HepG2 (cell line): Measurements from ENCODE around the gene EEFSEC. TPM values are rescaled to one million over a fixed set of nuclear protein-coding genes. Genes with fewer than 3 reads are reported as not detected.
A peak's percentile ranks its signal among the peaks of the same experiment; 100 is the strongest.

Experiments
- ATF7 ChIP-seq, 2 experiments: fragments of 450-650 bp in 1 of 2; sonication (generic) in 1 of 2; formaldehyde crosslinking in 1 of 2; IDR thresholded peaks; 2 replicates each; pipeline versions ENCODE4 v1.4.0 to v1.6.1; 2016 to 2020; ENCODE audit warnings: antibody characterized with exemption in 1 of 2, mild to moderate bottlenecking in 1 of 2, missing genetic modification reagents in 1 of 2
- CREB1 ChIP-seq, 2 experiments: fragments of 450-650 bp in 1 of 2; IDR thresholded peaks; 2 replicates each; pipeline ENCODE4 v1.6.1; 2016 to 2017; ENCODE audit warnings: control low read depth in 1 of 2, mild to moderate bottlenecking in 1 of 2, missing compliant biosample characterization in 1 of 2, missing genetic modification characterization in 1 of 2
- CREM ChIP-seq, 2 experiments: sonication (generic) in 1 of 2; formaldehyde crosslinking in 1 of 2; IDR thresholded peaks; 2 replicates each; pipeline versions ENCODE4 v1.4.0 to v1.6.1; 2016 to 2020; ENCODE audit warnings: antibody characterized with exemption in 1 of 2, mild to moderate bottlenecking in 1 of 2, missing genetic modification reagents in 1 of 2
- FOXJ3 ChIP-seq: sonication (generic); formaldehyde crosslinking; IDR thresholded peaks from 2 replicates; pipeline ENCODE4 v1.4.0; 2020; ENCODE audit warnings: missing genetic modification reagents, mild to moderate bottlenecking, borderline replicate concordance
- ISL2 ChIP-seq: sonication (generic); formaldehyde crosslinking; IDR thresholded peaks from 2 replicates; pipeline ENCODE4 v1.5.0; 2020; ENCODE audit warnings: missing genetic modification reagents
- MAFF ChIP-seq: IDR thresholded peaks from 2 replicates; pipeline ENCODE4 v1.6.1; 2011; ENCODE audit warnings: low read depth, low read length, improper control_type of control experiment
- MIXL1 ChIP-seq: IDR thresholded peaks from 2 replicates; pipeline ENCODE4 v1.6.1; 2016
- MTA1 ChIP-seq: sonication (generic); formaldehyde crosslinking; IDR thresholded peaks from 2 replicates; pipeline ENCODE4 v1.4.0; 2020; ENCODE audit warnings: missing genetic modification reagents, mild to moderate bottlenecking, borderline replicate concordance
- POLR2AphosphoS2 ChIP-seq: IDR thresholded peaks from 2 replicates; pipeline ENCODE4 v1.6.1; 2011; ENCODE audit warnings: low read depth, low read length, improper control_type of control experiment
- SIX1 ChIP-seq: sonication (generic); formaldehyde crosslinking; IDR thresholded peaks from 2 replicates; pipeline ENCODE4 v1.4.0; 2020; ENCODE audit warnings: missing genetic modification reagents, borderline replicate concordance
- SOX6 ChIP-seq, 2 experiments: fragments of 450-650 bp in 1 of 2; sonication (generic) in 1 of 2; formaldehyde crosslinking in 1 of 2; IDR thresholded peaks; 2 replicates each; pipeline versions ENCODE4 v1.4.0 to v1.6.1; 2017 to 2020; ENCODE audit warnings: antibody characterized with exemption in 1 of 2, mild to moderate bottlenecking in 1 of 2, missing genetic modification reagents in 1 of 2
- SP1 ChIP-seq, 2 experiments: fragments of 450-650 bp in 1 of 2; sonication (generic) in 1 of 2; formaldehyde crosslinking in 1 of 2; IDR thresholded peaks; 2 replicates each; pipeline versions ENCODE4 v1.4.0 to v1.6.1; 2016 to 2020; ENCODE audit warnings: missing genetic modification reagents in 1 of 2
- ZC3H4 ChIP-seq: sonication (generic); formaldehyde crosslinking; IDR thresholded peaks from 2 replicates; pipeline ENCODE4 v1.4.0; 2020; ENCODE audit warnings: missing genetic modification reagents, borderline replicate concordance
- ZFX ChIP-seq: sonication (generic); formaldehyde crosslinking; IDR thresholded peaks from 2 replicates; pipeline ENCODE4 v1.4.0; 2020; ENCODE audit warnings: mild to moderate bottlenecking, low read depth, missing genetic modification reagents, moderate library complexity
- ZNF230 ChIP-seq: sonication (generic); formaldehyde crosslinking; IDR thresholded peaks from 2 replicates; pipeline ENCODE4 v1.4.0; 2020; ENCODE audit warnings: mild to moderate bottlenecking, missing genetic modification reagents
- ZNF598 ChIP-seq: sonication (generic); formaldehyde crosslinking; IDR thresholded peaks from 2 replicates; pipeline ENCODE4 v1.5.1; 2020; ENCODE audit warnings: mild to moderate bottlenecking, missing genetic modification reagents, borderline replicate concordance
- ZNF841 ChIP-seq: sonication (generic); formaldehyde crosslinking; IDR thresholded peaks from 2 replicates; pipeline ENCODE4 v1.8.1; 2023; ENCODE audit warnings: missing genetic modification reagents, borderline replicate concordance
- ZSCAN29 ChIP-seq: sonication (generic); formaldehyde crosslinking; conservative IDR thresholded peaks from 2 replicates; pipeline ENCODE4 v1.4.0; 2020; ENCODE audit warnings: mild to moderate bottlenecking, missing genetic modification reagents
- polyA plus RNA-seq, 8 experiments: library from polyadenylated mRNA; depleted of rRNA in 3 of 8; stranded (reverse) in 7 of 8; unstranded in 1 of 8; fragments of >200 nt; fragmentation: Illumina TruSeq in 4 of 8; extraction: Trizol in 4 of 8; gene quantifications; 2 replicates each; pipeline versions ENCODE4 v1.2.1 to v1.2.3, GENCODE V29; 2011 to 2016; ENCODE audit warnings: low read depth in 4 of 8, missing spikeins in 1 of 8, mixed read lengths in 1 of 8; ENCODE audit not compliant: insufficient read depth in 1 of 8
- total RNA-seq, 5 experiments: library from RNA; depleted of rRNA; stranded (reverse); fragments of >200 nt; fragmentation: Illumina TruSeq; extraction: Trizol; gene quantifications; 2 replicates each; pipeline ENCODE4 v1.2.3, GENCODE V29; 2016; ENCODE audit warnings: low read depth in 1 of 5
- TF ChIP-seq, protein P1 (sequence below): sonication (generic); formaldehyde crosslinking; IDR thresholded peaks from 2 replicates; pipeline ENCODE4 v1.8.1; 2023; ENCODE audit warnings: missing genetic modification reagents, mild to moderate bottlenecking, borderline replicate concordance
- TF ChIP-seq, protein P2 (sequence below): sonication (generic); formaldehyde crosslinking; conservative IDR thresholded peaks from 2 replicates; pipeline ENCODE4 v1.8.0; 2022; ENCODE audit warnings: low read depth, missing genetic modification reagents
- TF ChIP-seq, protein P3 (sequence below): sonication (generic); formaldehyde crosslinking; IDR thresholded peaks from 2 replicates; pipeline ENCODE4 v1.4.0; 2020; ENCODE audit warnings: missing genetic modification reagents
- TF ChIP-seq, protein P4 (sequence below): sonication (generic); formaldehyde crosslinking; IDR thresholded peaks from 2 replicates; pipeline ENCODE4 v1.4.0; 2020; ENCODE audit warnings: missing genetic modification reagents

The EEFSEC gene
- total and polyA plus RNA-seq, 2 of the 13 experiments (the other 11 are each of a cell fraction or from before 2014, with no cell fraction given) = 6.4 to 24.2 TPM

DNA sequence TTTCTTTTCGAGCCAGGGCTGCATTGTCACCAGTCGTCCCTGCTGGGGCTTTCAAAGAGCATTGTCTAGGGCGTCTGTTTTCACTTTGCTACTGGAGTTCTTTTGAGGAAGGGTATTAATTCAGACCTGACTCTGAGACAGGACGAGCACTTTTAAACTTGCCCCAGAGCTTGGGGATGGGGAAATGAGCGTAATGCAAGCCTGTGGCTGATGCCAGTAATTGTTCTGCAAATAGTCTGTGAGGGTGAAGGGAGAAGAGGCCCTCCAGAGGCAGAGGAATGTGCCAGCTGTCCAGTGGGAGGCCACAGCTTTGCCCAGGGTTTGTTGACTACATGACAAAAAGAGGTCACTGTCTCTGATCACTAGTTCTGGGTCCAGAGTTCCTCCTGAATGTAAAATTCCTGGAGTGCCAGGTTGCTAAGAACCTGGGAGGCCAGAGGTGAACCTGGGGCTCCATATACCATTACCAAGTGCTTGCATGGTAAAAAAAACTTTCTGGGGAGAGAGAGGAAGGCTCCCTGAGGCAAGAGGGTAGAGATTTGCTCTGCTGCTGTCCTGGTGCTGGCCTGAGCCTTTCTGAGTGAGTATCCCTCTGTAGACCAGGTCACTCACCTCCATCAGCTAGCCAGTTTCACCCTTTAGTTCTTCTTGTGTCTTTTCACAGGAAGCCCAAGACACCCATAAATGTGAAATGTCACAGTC is 14.8 kb downstream of the EEFSEC start (continued):
- TF ChIP-seq SIX1 (CRISPR knock-in tag) (0 out of 2 replicates have a peak, but pooled peaks have one; percentile 22), MTA1 (CRISPR knock-in tag) (peak; percentile 36; the same call in 1 of the 2 replicates), MIXL1 (CRISPR knock-in tag) (peak; percentile 79), ZNF598 (no peak), ZSCAN29 (CRISPR knock-in tag) (peak; percentile 58; the same call in 1 of the 2 replicates), FOXJ3 (peak; percentile 88), SOX6 (IDR thresholded peaks at IDR 0.05) (no peak), SOX6 (CRISPR knock-in tag; IDR thresholded peaks at IDR 0.05) (peak; percentile 94), ZFX (CRISPR knock-in tag) (peak; percentile 60; the same call in 1 of the 2 replicates), ZNF230 (CRISPR knock-in tag) (0 out of 2 replicates have a peak, but pooled peaks have one; percentile 34), ISL2 (peak; percentile 78), SP1 (IDR thresholded peaks at IDR 0.05) (no peak), SP1 (CRISPR knock-in tag; IDR thresholded peaks at IDR 0.05) (peak; percentile 36; the same call in 1 of the 2 replicates), ATF7 (IDR thresholded peaks at IDR 0.05) (no peak), ATF7 (CRISPR knock-in tag; IDR thresholded peaks at IDR 0.05) (0 out of 2 replicates have a peak, but pooled peaks have one; percentile 40), MAFF (peak; percentile 60; the same call in 1 of the 2 replicates), CREM (IDR thresholded peaks at IDR 0.05) (peak; percentile 83), CREM (CRISPR knock-in tag; IDR thresholded peaks at IDR 0.05) (no peak), POLR2AphosphoS2 (no peak; the same call in 1 of the 2 replicates), CREB1 (IDR thresholded peaks at IDR 0.05) (peak; percentile 44; the same call in 1 of the 2 replicates), CREB1 (CRISPR knock-in tag; IDR thresholded peaks at IDR 0.05) (peak; percentile 54), ZC3H4 (CRISPR knock-in tag) (0 out of 2 replicates have a peak, but pooled peaks have one; percentile 1), ZNF841 (no peak)
- TF ChIP-seq, protein P1, sequence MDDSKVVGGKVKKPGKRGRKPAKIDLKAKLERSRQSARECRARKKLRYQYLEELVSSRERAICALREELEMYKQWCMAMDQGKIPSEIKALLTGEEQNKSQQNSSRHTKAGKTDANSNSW (CRISPR knock-in tag) = no peak
- TF ChIP-seq, protein P2, sequence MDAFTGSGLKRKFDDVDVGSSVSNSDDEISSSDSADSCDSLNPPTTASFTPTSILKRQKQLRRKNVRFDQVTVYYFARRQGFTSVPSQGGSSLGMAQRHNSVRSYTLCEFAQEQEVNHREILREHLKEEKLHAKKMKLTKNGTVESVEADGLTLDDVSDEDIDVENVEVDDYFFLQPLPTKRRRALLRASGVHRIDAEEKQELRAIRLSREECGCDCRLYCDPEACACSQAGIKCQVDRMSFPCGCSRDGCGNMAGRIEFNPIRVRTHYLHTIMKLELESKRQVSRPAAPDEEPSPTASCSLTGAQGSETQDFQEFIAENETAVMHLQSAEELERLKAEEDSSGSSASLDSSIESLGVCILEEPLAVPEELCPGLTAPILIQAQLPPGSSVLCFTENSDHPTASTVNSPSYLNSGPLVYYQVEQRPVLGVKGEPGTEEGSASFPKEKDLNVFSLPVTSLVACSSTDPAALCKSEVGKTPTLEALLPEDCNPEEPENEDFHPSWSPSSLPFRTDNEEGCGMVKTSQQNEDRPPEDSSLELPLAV (CRISPR knock-in tag) = no peak
- TF ChIP-seq, protein P3, sequence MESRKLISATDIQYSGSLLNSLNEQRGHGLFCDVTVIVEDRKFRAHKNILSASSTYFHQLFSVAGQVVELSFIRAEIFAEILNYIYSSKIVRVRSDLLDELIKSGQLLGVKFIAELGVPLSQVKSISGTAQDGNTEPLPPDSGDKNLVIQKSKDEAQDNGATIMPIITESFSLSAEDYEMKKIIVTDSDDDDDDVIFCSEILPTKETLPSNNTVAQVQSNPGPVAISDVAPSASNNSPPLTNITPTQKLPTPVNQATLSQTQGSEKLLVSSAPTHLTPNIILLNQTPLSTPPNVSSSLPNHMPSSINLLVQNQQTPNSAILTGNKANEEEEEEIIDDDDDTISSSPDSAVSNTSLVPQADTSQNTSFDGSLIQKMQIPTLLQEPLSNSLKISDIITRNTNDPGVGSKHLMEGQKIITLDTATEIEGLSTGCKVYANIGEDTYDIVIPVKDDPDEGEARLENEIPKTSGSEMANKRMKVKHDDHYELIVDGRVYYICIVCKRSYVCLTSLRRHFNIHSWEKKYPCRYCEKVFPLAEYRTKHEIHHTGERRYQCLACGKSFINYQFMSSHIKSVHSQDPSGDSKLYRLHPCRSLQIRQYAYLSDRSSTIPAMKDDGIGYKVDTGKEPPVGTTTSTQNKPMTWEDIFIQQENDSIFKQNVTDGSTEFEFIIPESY (CRISPR knock-in tag) = peak; percentile 45; the same call in 1 of the 2 replicates
- TF ChIP-seq, protein P4, sequence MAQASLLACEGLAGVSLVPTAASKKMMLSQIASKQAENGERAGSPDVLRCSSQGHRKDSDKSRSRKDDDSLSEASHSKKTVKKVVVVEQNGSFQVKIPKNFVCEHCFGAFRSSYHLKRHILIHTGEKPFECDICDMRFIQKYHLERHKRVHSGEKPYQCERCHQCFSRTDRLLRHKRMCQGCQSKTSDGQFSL (CRISPR knock-in tag) = no peak
